Bronchial smooth muscle cell (primary cell): ENCODE results near the gene KCNK10. TPM values are rescaled to one million over a fixed set of nuclear protein-coding genes. Genes with fewer than 3 reads are reported as not detected.

Experiments used
- total RNA-seq: library from RNA; depleted of rRNA; stranded (reverse); fragments of >200 nt; gene quantifications from 2 replicates; pipeline ENCODE4 v1.2.1, GENCODE V29; 2014

KCNK10 gene, protein sequence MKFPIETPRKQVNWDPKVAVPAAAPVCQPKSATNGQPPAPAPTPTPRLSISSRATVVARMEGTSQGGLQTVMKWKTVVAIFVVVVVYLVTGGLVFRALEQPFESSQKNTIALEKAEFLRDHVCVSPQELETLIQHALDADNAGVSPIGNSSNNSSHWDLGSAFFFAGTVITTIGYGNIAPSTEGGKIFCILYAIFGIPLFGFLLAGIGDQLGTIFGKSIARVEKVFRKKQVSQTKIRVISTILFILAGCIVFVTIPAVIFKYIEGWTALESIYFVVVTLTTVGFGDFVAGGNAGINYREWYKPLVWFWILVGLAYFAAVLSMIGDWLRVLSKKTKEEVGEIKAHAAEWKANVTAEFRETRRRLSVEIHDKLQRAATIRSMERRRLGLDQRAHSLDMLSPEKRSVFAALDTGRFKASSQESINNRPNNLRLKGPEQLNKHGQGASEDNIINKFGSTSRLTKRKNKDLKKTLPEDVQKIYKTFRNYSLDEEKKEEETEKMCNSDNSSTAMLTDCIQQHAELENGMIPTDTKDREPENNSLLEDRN
- not detected in 2 replicates for total RNA-seq

DNA sequence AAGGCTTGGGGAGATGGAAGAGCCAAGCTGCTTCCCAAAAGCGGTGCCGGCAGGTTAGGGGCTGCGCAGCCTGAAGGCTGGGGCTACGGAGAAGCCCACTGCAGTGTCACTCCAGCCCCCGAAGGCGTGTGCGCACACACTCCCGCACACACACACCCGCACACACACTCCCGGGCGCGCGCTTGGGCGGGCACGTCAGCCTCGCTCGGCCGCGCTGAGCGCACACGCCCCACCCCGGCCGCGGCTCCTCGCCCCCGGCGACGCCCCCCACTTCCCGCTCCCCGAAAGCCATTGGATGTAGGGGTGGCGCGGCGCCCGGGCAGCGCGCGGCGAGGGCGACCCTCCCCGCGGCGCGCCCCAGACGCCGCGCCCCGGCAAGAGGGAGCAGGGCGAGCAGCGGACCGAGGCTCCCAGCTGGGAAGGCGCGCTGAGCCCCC is at the start of gene KCNK10:
TSS of gene KCNK10 (minus strand) at position 184 of the 437 bp plus-strand sequence. CDS start 471 bp downstream, outside the sequence.

Other genes starting within 250 kb of the KCNK10 start
- 11.8 and 13.8 TPM in 2 replicates for gene SPATA7, start 62.4 kb upstream of the KCNK10 start, total RNA-seq
- 6.9 and 8.2 TPM in 2 replicates for gene PTPN21, start 231.7 kb upstream of the KCNK10 start, total RNA-seq
- 36.9 and 48.9 TPM in 2 replicates for gene ZC3H14, start 239.8 kb upstream of the KCNK10 start, total RNA-seq